Measurements from ENCODE around the gene SLIT3.

GRCh38 chr5:169127431-169127830 is 173.5 kb downstream of the SLIT3 start:
- no peak for TF ChIP-seq EZH2 (IDR thresholded peaks at IDR 0.05)
- TF ChIP-seq CTCF (IDR thresholded peaks at IDR 0.05), result no peak
- no peak for TF ChIP-seq EZH2phosphoT487 (IDR thresholded peaks at IDR 0.05)
